ENCODE measurements around the gene ABHD15. TPM values are rescaled to one million over a fixed set of nuclear protein-coding genes. Genes with fewer than 3 reads are reported as not detected.

Gene ABHD15
- total RNA-seq, 2 donors from 2014 or later = 7.4 to 7.7 TPM

GRCh38 chr17:29546085-29546484 is 20.8 kb downstream of the ABHD15 start:
- H3K4me1 Mint-ChIP-seq (ENCODE audit: low read depth) = peaks cover 5% of the 10 kb centered on the region
- no peaks in the 10 kb centered on the region for H3K27me3 Mint-ChIP-seq (ENCODE audit: low read depth)
- peaks cover 0 to 3% of the 10 kb centered on the region in 2 donors for H3K36me3 Mint-ChIP-seq (ENCODE audit: insufficient read depth in 2 of 2)
- no peak overlapping the region for H3K27ac Mint-ChIP-seq
- DNase-seq (no peak), ATAC-seq (replicated peaks in 1 of 2) (no peak)
- no peaks in the 10 kb centered on the region for H3K9me3 Mint-ChIP-seq
- no peak overlapping the region for H3K4me3 Mint-ChIP-seq

- Mint-ChIP-seq H3K9me3 (no peaks in the 10 kb centered on the region), H3K27me3 (ENCODE audit: low read depth) (no peaks in the 10 kb centered on the region), H3K4me1 (ENCODE audit: low read depth) (peaks cover 5% of the 10 kb centered on the region), H3K27ac (no peak overlapping the region), H3K36me3 (ENCODE audit: insufficient read depth in 2 of 2) (peaks cover 0 to 3% of the 10 kb centered on the region in 2 donors), H3K4me3 (no peak overlapping the region)
- DNase-seq = no peak
- ATAC-seq (replicated peaks in 1 of 2) = no peak
These were observed 22.8 kb downstream of the ABHD15 start for GRCh38 chr17:29544066-29544465.

GRCh38 chr17:29533976-29534375 is 32.9 kb downstream of the ABHD15 start:
- H3K4me1 Mint-ChIP-seq (ENCODE audit: low read depth) = no peaks in the 10 kb centered on the region
- H3K27me3 Mint-ChIP-seq (ENCODE audit: low read depth) = no peaks in the 10 kb centered on the region
- DNase-seq = no peak
- H3K9me3 Mint-ChIP-seq = no peaks in the 10 kb centered on the region
- H3K27ac Mint-ChIP-seq = no peak overlapping the region
- no peak for ATAC-seq (replicated peaks in 1 of 2)
- no peak overlapping the region for H3K4me3 Mint-ChIP-seq
- peaks cover 4 to 22% of the 10 kb centered on the region in 2 donors for H3K36me3 Mint-ChIP-seq (ENCODE audit: insufficient read depth in 2 of 2)

- H3K27ac Mint-ChIP-seq = no peak overlapping the region
These were observed 40.5 kb downstream of the ABHD15 start for GRCh38 chr17:29526322-29526721.

GRCh38 chr17:29524692-29525091 is 42.1 kb downstream of the ABHD15 start:
- peaks cover 0 to 7% of the 10 kb centered on the region in 2 donors for H3K36me3 Mint-ChIP-seq (ENCODE audit: insufficient read depth in 2 of 2)
- no peak for DNase-seq
- no peak overlapping the region for H3K27ac Mint-ChIP-seq
- H3K9me3 Mint-ChIP-seq = no peaks in the 10 kb centered on the region
- no peak overlapping the region for H3K4me3 Mint-ChIP-seq
- H3K4me1 Mint-ChIP-seq (ENCODE audit: low read depth) = no peaks in the 10 kb centered on the region
- no peaks in the 10 kb centered on the region for H3K27me3 Mint-ChIP-seq (ENCODE audit: low read depth)
- no peak for ATAC-seq (replicated peaks in 1 of 2)

More at GRCh38 chr17:29526322-29526721, 40.5 kb downstream of the ABHD15 start:
- H3K4me1 Mint-ChIP-seq (ENCODE audit: low read depth) = no peaks in the 10 kb centered on the region
- H3K4me3 Mint-ChIP-seq = no peak overlapping the region
- no peak for ATAC-seq (replicated peaks in 1 of 2)
- no peak for DNase-seq
- no peaks in the 10 kb centered on the region for H3K27me3 Mint-ChIP-seq (ENCODE audit: low read depth)
- H3K9me3 Mint-ChIP-seq = no peaks in the 10 kb centered on the region
- H3K36me3 Mint-ChIP-seq (ENCODE audit: insufficient read depth in 2 of 2) = peaks cover 2 to 11% of the 10 kb centered on the region in 2 donors

GRCh38 chr17:29518359-29518758 is 48.5 kb downstream of the ABHD15 start:
- Mint-ChIP-seq H3K27ac (no peak overlapping the region), H3K4me1 (ENCODE audit: low read depth) (no peaks in the 10 kb centered on the region), H3K36me3 (ENCODE audit: insufficient read depth in 2 of 2) (peaks cover 0 to 13% of the 10 kb centered on the region in 2 donors), H3K4me3 (no peak overlapping the region), H3K9me3 (no peaks in the 10 kb centered on the region), H3K27me3 (ENCODE audit: low read depth) (no peaks in the 10 kb centered on the region)
- ATAC-seq (replicated peaks in 1 of 2) (no peak), DNase-seq (no peak)

GRCh38 chr17:29514792-29515191 is 52.0 kb downstream of the ABHD15 start:
- Mint-ChIP-seq H3K27ac (no peak overlapping the region), H3K36me3 (ENCODE audit: insufficient read depth in 2 of 2) (peaks cover 0 to 15% of the 10 kb centered on the region in 2 donors), H3K9me3 (no peaks in the 10 kb centered on the region), H3K4me1 (ENCODE audit: low read depth) (no peaks in the 10 kb centered on the region), H3K4me3 (no peak overlapping the region), H3K27me3 (ENCODE audit: low read depth) (no peaks in the 10 kb centered on the region)
- ATAC-seq (replicated peaks in 1 of 2) = no peak
- no peak for DNase-seq

- H3K9me3 Mint-ChIP-seq = no peaks in the 10 kb centered on the region
- H3K27ac Mint-ChIP-seq = no peak overlapping the region
- peaks cover 0 to 11% of the 10 kb centered on the region in 2 donors for H3K36me3 Mint-ChIP-seq (ENCODE audit: insufficient read depth in 2 of 2)
- no peak for DNase-seq
- no peak overlapping the region for H3K4me3 Mint-ChIP-seq
- no peak for ATAC-seq (replicated peaks in 1 of 2)
- H3K27me3 Mint-ChIP-seq (ENCODE audit: low read depth) = no peaks in the 10 kb centered on the region
- H3K4me1 Mint-ChIP-seq (ENCODE audit: low read depth) = no peaks in the 10 kb centered on the region
These were observed 55.9 kb downstream of the ABHD15 start for GRCh38 chr17:29510953-29511352.

Other genes starting within 250 kb of the ABHD15 start
- gene TAOK1, start 176.7 kb downstream of the ABHD15 start, total RNA-seq = 10 to 100 TPM; 39.3 to 48.1 TPM
- gene TP53I13, start 1.7 kb upstream of the ABHD15 start, total RNA-seq = 100 to 1,000 TPM in 1 of 2 donors, 10 to 100 TPM in 1; 77.4 to 103 TPM
- 10 to 100 TPM; 45.0 to 47.4 TPM for gene GIT1, start 22.6 kb upstream of the ABHD15 start, total RNA-seq
- gene ANKRD13B, start 26.1 kb upstream of the ABHD15 start, total RNA-seq = 10 to 100 TPM in 1 of 2 donors, 1 to 10 TPM in 1; 7.9 to 13.5 TPM
- gene CORO6, start 55.9 kb upstream of the ABHD15 start, total RNA-seq = 10 to 100 TPM; 10.4 to 13.9 TPM